ENCODE results near the gene SPATA2L. TPM values are rescaled to one million over a fixed set of nuclear protein-coding genes. Genes with fewer than 3 reads are reported as not detected.
A peak's percentile ranks its signal among the peaks of the same experiment; 100 is the strongest.

Gene SPATA2L
- total RNA-seq, 2 donors from 2014 or later = 7.9 to 13.0 TPM

GRCh38 chr16:89730610-89731234 is 29.2 kb upstream of the SPATA2L start:
- no peak for DNase-seq (ENCODE audit: low spot score)
- intact Hi-C loops (cut with DNase I) = no loop called here

GRCh38 chr16:89729863-89730593 is 28.5 kb upstream of the SPATA2L start:
- DNase-seq (ENCODE audit: low spot score) = no peak
- intact Hi-C loops (cut with DNase I) = no loop called here

GRCh38 chr16:89729293-89729692 is 27.8 kb upstream of the SPATA2L start:
- intact Hi-C loops (cut with DNase I) = no loop called here
- DNase-seq (ENCODE audit: low spot score) = no peak

- intact Hi-C loops (cut with DNase I) = no loop called here
- DNase-seq (ENCODE audit: low spot score) = no peak
Observed at GRCh38 chr16:89727406-89728120, 26.1 kb upstream of the SPATA2L start.

- intact Hi-C loops (cut with DNase I) = no loop called here
- no peak for DNase-seq (ENCODE audit: low spot score)
Observed at GRCh38 chr16:89723279-89724250, 22.1 kb upstream of the SPATA2L start.

GRCh38 chr16:89722392-89723278 is 21.1 kb upstream of the SPATA2L start:
- DNase-seq (ENCODE audit: low spot score) = peak; percentile 94
- intact Hi-C loops (cut with DNase I) = no loop called here

- DNase-seq (ENCODE audit: low spot score) = peak; percentile 93
- intact Hi-C loops (cut with DNase I) = no loop called here
Observed at GRCh38 chr16:89721546-89722391, 20.3 kb upstream of the SPATA2L start.

- peak; percentile 95 for DNase-seq (ENCODE audit: low spot score)
- intact Hi-C loops (cut with DNase I) = no loop called here
Observed at GRCh38 chr16:89720813-89721545, 19.5 kb upstream of the SPATA2L start, which contains the start of the genes VPS9D1 and ZNF276. Gene VPS9D1 (minus strand): TSS chr16:89720898. CDS start chr16:89720861, 37 bp downstream. Gene ZNF276 (plus strand): TSS chr16:89721537. CDS start chr16:89721641, 104 bp downstream.

- intact Hi-C loops (cut with DNase I) = no loop called here
- no peak for DNase-seq (ENCODE audit: low spot score)
Observed at GRCh38 chr16:89720551-89720812, 19.0 kb upstream of the SPATA2L start.

GRCh38 chr16:89717688-89718505 is 16.4 kb upstream of the SPATA2L start:
- DNase-seq (ENCODE audit: low spot score) = no peak
- intact Hi-C loops (cut with DNase I) = no loop called here

GRCh38 chr16:89716916-89717687 is 15.6 kb upstream of the SPATA2L start:
- DNase-seq (ENCODE audit: low spot score) = no peak
- intact Hi-C loops (cut with DNase I) = no loop called here

GRCh38 chr16:89716493-89716892 is 15.0 kb upstream of the SPATA2L start:
- intact Hi-C loops (cut with DNase I) = no loop called here
- DNase-seq (ENCODE audit: low spot score) = no peak

- intact Hi-C loops (cut with DNase I) = no loop called here
- no peak for DNase-seq (ENCODE audit: low spot score)
Observed at GRCh38 chr16:89712274-89712781, 10.8 kb upstream of the SPATA2L start.

- intact Hi-C loops (cut with DNase I) = no loop called here
- no peak for DNase-seq (ENCODE audit: low spot score)
Observed at GRCh38 chr16:89711601-89712273, 10.2 kb upstream of the SPATA2L start.
